Esophagus (tissue), 2 donors: Measurements from ENCODE around the gene PHC3. TPM values are rescaled to one million over a fixed set of nuclear protein-coding genes. Genes with fewer than 3 reads are reported as not detected.

Experiments
- H3K27ac ChIP-seq, 2 donors: one replicate each; pipeline ENCODE4 v1.5.1; 2013; ENCODE audit warnings: low read depth in 2 of 2, mild to moderate bottlenecking in 2 of 2, inconsistent platforms in 1 of 2, low read length in 1 of 2, moderate library complexity in 1 of 2
- H3K27me3 ChIP-seq, 2 donors: one replicate each; pipeline ENCODE4 v1.6.1; 2013; ENCODE audit warnings: low read length in 2 of 2, control low read depth in 1 of 2, mild to moderate bottlenecking in 1 of 2; ENCODE audit not compliant: insufficient read depth in 2 of 2, control insufficient read depth in 1 of 2
- H3K36me3 ChIP-seq, 2 donors: one replicate each; pipeline ENCODE4 v1.6.1; 2013; ENCODE audit warnings: low read length in 1 of 2; ENCODE audit not compliant: control insufficient read depth in 2 of 2, insufficient read depth in 2 of 2
- H3K4me1 ChIP-seq, 2 donors: one replicate each; pipeline ENCODE4 v1.6.1; 2013; ENCODE audit warnings: low read length in 1 of 2; ENCODE audit not compliant: control insufficient read depth in 2 of 2, insufficient read depth in 2 of 2
- H3K4me3 ChIP-seq, 2 donors: one replicate each; pipeline ENCODE4 v1.5.1; 2013; ENCODE audit warnings: low read length in 2 of 2, mild to moderate bottlenecking in 2 of 2, low read depth in 1 of 2, moderate library complexity in 1 of 2
- H3K9me3 ChIP-seq, 2 donors: one replicate each; pipeline ENCODE4 v1.6.1; 2013; ENCODE audit warnings: mild to moderate bottlenecking in 2 of 2, low read depth in 1 of 2, low read length in 1 of 2, moderate library complexity in 1 of 2; ENCODE audit not compliant: control insufficient read depth in 2 of 2, insufficient read depth in 1 of 2
- WGBS, 2 donors: extraction: QIAGEN DNeasy Blood & Tissue Kit; methylation state at CpG; one replicate each; pipeline ENCODE4 v1.1.7; 2013; 5-methylcytosine and 5-hydroxymethylcytosine counted together
- polyA plus RNA-seq, 2 donors: library from polyadenylated mRNA; stranded (reverse); fragments of 200-250 nt; gene quantifications; one replicate each; pipeline ENCODE4 v1.2.3, GENCODE V29; 2013
- donor health status: healthy with polysubstance abuse.
- donor health status: Bipolar disorder and iron deficiency.

The PHC3 gene
- polyA plus RNA-seq, 2 donors, result 3.4 to 5.4 TPM

DNA sequence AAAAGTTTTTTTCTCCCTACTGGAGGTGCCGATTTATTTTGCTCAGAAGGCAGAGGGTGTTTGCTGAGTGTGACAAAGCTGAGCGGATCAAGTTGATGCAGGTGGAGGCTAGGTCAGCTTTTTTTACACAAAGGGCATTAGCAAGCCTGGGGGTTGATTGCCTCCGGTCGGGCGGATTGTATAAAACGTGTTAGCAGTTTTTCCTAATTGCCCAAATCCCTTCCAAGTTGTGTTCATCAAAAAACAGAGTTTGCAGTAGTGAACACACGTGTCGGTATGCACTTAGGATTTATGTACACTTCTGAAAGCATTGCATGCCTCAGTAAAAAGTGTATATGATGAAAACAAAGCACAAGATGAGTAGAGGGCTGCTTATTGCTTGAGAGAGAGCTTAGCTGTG is 141.1 kb downstream of the PHC3 start:
- no peak overlapping the region for H3K27ac ChIP-seq

DNA sequence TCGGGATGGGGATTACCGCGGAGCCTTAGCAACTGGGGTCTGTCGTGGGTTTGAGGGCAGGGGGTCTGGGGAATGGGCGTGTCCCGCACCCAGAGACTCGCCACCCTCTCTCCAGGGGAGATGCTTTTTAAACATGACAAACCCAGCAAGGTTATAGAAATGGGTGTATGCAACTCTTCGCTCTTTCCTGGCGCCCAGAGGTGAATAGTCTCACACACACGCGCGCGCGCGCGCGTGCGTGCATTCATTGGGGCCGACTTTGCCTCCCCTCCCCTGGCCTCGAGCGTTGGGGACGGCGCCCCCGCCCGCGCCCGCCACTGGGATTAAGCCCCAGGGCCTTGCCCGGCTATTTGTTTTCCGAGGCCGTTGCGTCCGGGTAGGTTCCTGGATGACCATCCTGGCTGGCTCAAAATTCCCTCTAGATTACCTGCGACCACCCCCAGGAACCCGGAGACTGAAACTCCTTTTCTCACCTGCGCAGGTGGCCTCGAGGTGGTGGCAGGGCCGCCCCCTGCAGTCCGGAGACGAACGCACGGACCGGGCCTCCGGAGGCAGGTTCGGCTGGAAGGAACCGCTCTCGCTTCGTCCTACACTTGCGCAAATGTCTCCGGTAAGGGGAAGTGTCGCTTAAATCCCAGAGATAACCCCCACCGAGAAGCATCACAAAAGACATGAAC is 143.0 kb downstream of the PHC3 start:
- Histone ChIP-seq H3K9me3 (no peaks in the 10 kb centered on the region), H3K27ac (no peak overlapping the region), H3K36me3 (no peaks in the 10 kb centered on the region), H3K4me1 (no peaks in the 10 kb centered on the region), H3K27me3 (no peaks in the 10 kb centered on the region), H3K4me3 (peak overlapping the region; percentile 60 to 69)
- WGBS, 2 donors, result 3 to 8% methylated on average over 51 of the region's 51 CpGs

More for the DNA sequence above, 141.1 kb downstream of the PHC3 start:
- Histone ChIP-seq H3K27me3 (no peaks in the 10 kb centered on the region), H3K36me3 (no peaks in the 10 kb centered on the region), H3K9me3 (no peaks in the 10 kb centered on the region), H3K4me3 (peak overlapping the region in 1 of 2 donors; percentile 18), H3K4me1 (no peaks in the 10 kb centered on the region)
- 19 to 23% methylated on average over 8 of the region's 8 CpGs for WGBS, 2 donors

Other genes starting within 250 kb of the PHC3 start
- gene SEC62, start 214.9 kb downstream of the PHC3 start, polyA plus RNA-seq, result 10 to 100 TPM; 17.0 to 23.5 TPM
- 1 to 10 TPM in 1 of 2 donors, under 1 TPM in 1; 0.69 to 2.1 TPM for gene GPR160, start 143.7 kb downstream of the PHC3 start, polyA plus RNA-seq
- gene PRKCI, start 40.7 kb upstream of the PHC3 start, polyA plus RNA-seq, result 10 to 100 TPM; 12.9 to 15.1 TPM
- 1 to 10 TPM; 5.1 to 9.5 TPM for gene SKIL, start 176.0 kb upstream of the PHC3 start, polyA plus RNA-seq
- gene CLDN11, start 237.1 kb upstream of the PHC3 start, polyA plus RNA-seq, result 1 to 10 TPM in 1 of 2 donors, under 1 TPM in 1; 0.49 to 1.2 TPM